NB4 (cell line): ENCODE measurements around the gene ENOSF1.
A peak's percentile ranks its signal among the peaks of the same experiment; 100 is the strongest.

ENCODE experiments used
- DNase-seq: peaks from one replicate; pipeline ENCODE4 v3.0.0; 2010; ENCODE audit warnings: low read depth
- H3K4me3 ChIP-seq: one replicate; pipeline ENCODE4 v1.5.1; 2011; ENCODE audit warnings: mild to moderate bottlenecking, low read depth, low read length, moderate library complexity
- MAX ChIP-seq: IDR thresholded peaks from 2 replicates; pipeline ENCODE4 v1.6.1; 2011; ENCODE audit warnings: low read depth, low read length
- MYC ChIP-seq: IDR thresholded peaks from 2 replicates; pipeline ENCODE4 v1.6.1; 2011; ENCODE audit warnings: low read depth, low read length
- POLR2A ChIP-seq: IDR thresholded peaks from 2 replicates; pipeline ENCODE4 v1.6.1; 2011; ENCODE audit warnings: mild to moderate bottlenecking; ENCODE audit not compliant: insufficient read length; ENCODE audit errors: extremely low read depth
- TF ChIP-seq, protein P1 (sequence below): IDR thresholded peaks from one replicate; pipeline ENCODE4 v1.5.1; 2012; ENCODE audit warnings: low read depth, low read length

ENOSF1 gene

DNA sequence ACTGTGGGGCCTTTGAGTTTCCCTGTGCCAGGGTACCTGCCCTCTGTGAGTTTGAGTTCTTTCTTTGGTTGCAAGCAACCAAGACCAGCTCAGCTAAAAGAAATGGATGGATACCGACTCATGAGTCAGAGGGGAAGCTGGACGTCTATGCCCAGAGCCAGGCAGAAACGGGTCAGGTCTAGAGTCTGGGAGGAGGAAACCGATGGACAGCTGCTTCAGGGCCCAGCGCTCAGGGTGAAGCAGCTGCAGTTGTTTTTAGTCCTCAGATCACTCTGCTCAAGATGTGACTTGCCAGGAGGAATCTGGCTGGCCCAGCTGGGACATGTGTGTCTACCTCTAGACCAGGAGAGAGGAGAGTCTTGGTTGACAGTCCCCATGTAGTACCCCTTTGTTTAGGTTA, 65.1 kb downstream of the ENOSF1 start:
- H3K4me3 ChIP-seq, result no peak overlapping the region
- DNase-seq, result no peak
- TF ChIP-seq MYC (no peak), MAX (no peak), POLR2A (no peak)
- TF ChIP-seq, protein P1, sequence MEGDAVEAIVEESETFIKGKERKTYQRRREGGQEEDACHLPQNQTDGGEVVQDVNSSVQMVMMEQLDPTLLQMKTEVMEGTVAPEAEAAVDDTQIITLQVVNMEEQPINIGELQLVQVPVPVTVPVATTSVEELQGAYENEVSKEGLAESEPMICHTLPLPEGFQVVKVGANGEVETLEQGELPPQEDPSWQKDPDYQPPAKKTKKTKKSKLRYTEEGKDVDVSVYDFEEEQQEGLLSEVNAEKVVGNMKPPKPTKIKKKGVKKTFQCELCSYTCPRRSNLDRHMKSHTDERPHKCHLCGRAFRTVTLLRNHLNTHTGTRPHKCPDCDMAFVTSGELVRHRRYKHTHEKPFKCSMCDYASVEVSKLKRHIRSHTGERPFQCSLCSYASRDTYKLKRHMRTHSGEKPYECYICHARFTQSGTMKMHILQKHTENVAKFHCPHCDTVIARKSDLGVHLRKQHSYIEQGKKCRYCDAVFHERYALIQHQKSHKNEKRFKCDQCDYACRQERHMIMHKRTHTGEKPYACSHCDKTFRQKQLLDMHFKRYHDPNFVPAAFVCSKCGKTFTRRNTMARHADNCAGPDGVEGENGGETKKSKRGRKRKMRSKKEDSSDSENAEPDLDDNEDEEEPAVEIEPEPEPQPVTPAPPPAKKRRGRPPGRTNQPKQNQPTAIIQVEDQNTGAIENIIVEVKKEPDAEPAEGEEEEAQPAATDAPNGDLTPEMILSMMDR, result no peak

DNA sequence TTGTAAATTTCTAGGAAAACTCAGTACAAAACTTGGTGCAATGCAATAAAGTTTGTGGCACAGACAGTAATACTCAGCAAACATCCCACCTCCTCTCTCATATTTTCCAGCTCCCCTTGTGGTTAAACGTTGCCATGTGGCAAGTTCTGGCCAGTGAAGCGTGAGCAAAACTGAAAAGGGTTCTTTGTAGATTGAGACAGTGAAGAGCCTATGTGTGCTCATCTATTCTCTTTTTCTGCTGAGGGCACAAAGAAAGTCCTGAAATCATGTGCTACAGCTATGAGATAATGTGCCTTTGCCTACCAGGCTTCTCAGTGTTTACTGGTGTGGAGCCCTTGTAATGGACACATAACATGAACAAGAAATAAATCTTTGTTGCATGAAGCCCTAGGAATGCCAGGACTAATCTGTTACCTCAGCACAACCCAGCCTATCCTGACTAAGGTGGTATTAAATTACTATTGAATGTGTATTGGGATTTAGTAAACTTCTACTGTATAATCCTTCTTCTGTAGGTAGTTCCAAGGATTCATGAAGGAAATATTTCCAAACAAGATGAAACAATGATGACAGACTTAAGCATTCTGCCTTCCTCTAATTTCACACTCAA, 67.9 kb downstream of the ENOSF1 start:
- DNase-seq, result peak; percentile 25
- H3K4me3 ChIP-seq, result no peak overlapping the region
- TF ChIP-seq POLR2A, result no peak

DNA sequence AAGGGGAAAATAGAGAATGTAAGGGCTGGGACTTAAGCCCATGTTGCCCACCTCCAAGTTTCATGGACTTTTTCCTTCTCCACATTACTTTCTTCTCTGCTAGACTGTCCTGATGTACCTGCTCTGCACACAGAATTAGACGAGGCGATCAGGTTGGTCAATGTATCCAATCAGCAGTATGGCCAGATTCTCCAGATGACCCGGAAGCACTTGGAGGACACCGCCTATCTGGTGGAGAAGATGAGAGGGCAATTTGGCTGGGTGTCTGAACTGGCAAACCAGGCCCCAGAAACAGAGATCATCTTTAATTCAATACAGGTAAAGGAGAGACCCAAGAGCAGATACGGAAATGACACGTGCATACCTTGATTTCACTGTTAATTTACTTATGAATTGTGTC, 71.2 kb downstream of the ENOSF1 start:
- no peak for DNase-seq
- H3K4me3 ChIP-seq, result no peak overlapping the region
- TF ChIP-seq MAX (no peak), POLR2A (no peak)
- TF ChIP-seq, protein P1, result no peak

GRCh38 chr18:635171-635570, 77.3 kb downstream of the ENOSF1 start:
- DNase-seq, result no peak
- TF ChIP-seq MYC (no peak), POLR2A (no peak), MAX (no peak)
- TF ChIP-seq, protein P1, result no peak
- H3K4me3 ChIP-seq, result no peak overlapping the region

- no peak overlapping the region for H3K4me3 ChIP-seq
- no peak for DNase-seq
- TF ChIP-seq MYC, result no peak
- no peak for TF ChIP-seq POLR2A
- TF ChIP-seq, protein P1, result no peak
- TF ChIP-seq MAX, result no peak
Measured at GRCh38 chr18:634551-635045, 77.8 kb downstream of the ENOSF1 start.

DNA sequence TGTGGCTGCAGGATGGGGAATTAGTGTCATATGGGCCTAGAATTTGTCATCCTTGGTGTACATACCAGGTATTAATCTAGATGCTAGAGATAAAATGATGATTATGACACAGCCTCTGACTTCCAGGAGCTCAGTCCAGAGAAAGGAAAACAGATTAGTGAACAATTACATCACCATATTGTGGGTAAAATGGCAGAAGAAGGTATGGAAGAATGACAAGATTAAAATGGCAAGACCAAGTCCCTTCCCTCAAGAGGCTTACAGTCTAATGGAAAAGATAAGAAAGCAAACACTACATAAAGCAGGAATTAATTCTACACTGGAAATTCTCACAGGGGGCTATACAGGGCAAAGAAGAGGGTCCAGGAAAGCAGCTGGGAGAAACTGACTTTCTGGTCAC, 80.9 kb downstream of the ENOSF1 start:
- TF ChIP-seq MAX, result no peak
- no peak for TF ChIP-seq MYC
- no peak for TF ChIP-seq POLR2A
- TF ChIP-seq, protein P1, result no peak
- DNase-seq, result no peak

More for the DNA sequence above, 80.9 kb downstream of the ENOSF1 start:
- no peak overlapping the region for H3K4me3 ChIP-seq
